ENCODE measurements around the gene SARDH. TPM values are rescaled to one million over a fixed set of nuclear protein-coding genes. Genes with fewer than 3 reads are reported as not detected.

The SARDH gene
- total RNA-seq, 1 experiment from 2014 or later, result 5.6 TPM

- no peaks in the 10 kb centered on the region; a peak in 1 of 4 replicates for H3K36me3 ChIP-seq (ENCODE audit: control insufficient read depth in 1 of 2, insufficient read depth in 2 of 2, low read length in 2 of 2)
- no peaks in the 10 kb centered on the region for H3K9me3 ChIP-seq (ENCODE audit: control insufficient read depth in 1 of 2, insufficient read depth in 1 of 2, low read depth in 1 of 2, low read length in 2 of 2)
- DNase-seq (ENCODE audit: low read depth, low spot score), result no peak
- H3K4me2 ChIP-seq (ENCODE audit: low read length), result no peak overlapping the region
- H3K4me3 ChIP-seq (replicated peaks in 1 of 2; ENCODE audit: low read depth in 1 of 2, low read length in 2 of 2), result no peak overlapping the region
- H2AFZ ChIP-seq (ENCODE audit: low read depth, low read length, poor library complexity, severe bottlenecking), result no peak overlapping the region
- CTCF ChIA-PET, result no interaction called here
- POLR2A ChIA-PET, result no interaction called here
- no peak for ATAC-seq
- H3K27me3 ChIP-seq (ENCODE audit: insufficient read depth, low read length), result no peaks in the 10 kb centered on the region
- H3K4me1 ChIP-seq (ENCODE audit: control insufficient read depth in 1 of 2, insufficient read depth in 2 of 2, low read length in 2 of 2), result peaks cover 0 to 7% of the 10 kb centered on the region in 2 experiments; a peak in 1 of 4 replicates
- no TSS peak for BruUV-seq (replicated peaks)
- no peaks in the 10 kb centered on the region for H3K79me2 ChIP-seq (ENCODE audit: insufficient read depth, low read length)
- intact Hi-C loops (cut with micrococcal nuclease), result no loop called here
- no peak overlapping the region for H3K9ac ChIP-seq (ENCODE audit: low read length)
- no peaks in the 10 kb centered on the region for H3K9me2 ChIP-seq (ENCODE audit: insufficient read depth)
- no peaks in the 10 kb centered on the region for H4K20me1 ChIP-seq (ENCODE audit: insufficient read depth)
- no peak overlapping the region for H3K27ac ChIP-seq (ENCODE audit: low read depth, low read length)
- TF ChIP-seq ZBTB33 (IDR thresholded peaks at IDR 0.05; ENCODE audit: extremely low read depth, insufficient replicate concordance, low read length), result no peak
- RAD21 ChIA-PET (ENCODE audit: low non-redundant PET in 1 of 2, low total read pairs in 2 of 2, uncharacterized antibody in 2 of 2, unreplicated experiment in 2 of 2), result no interaction called here
These were observed 22.6 kb upstream of the SARDH start for GRCh38 chr9:133760713-133761290.

GRCh38 chr9:133759946-133760345 is 21.8 kb upstream of the SARDH start:
- CTCF ChIA-PET, result interaction anchor here (1.0 kb wide), 1 partner anchor 17 kb away, joined by 7 read pairs; no protein-coding TSS in a partner anchor
- Histone ChIP-seq H3K9ac (ENCODE audit: low read length) (no peak overlapping the region), H3K36me3 (ENCODE audit: control insufficient read depth in 1 of 2, insufficient read depth in 2 of 2, low read length in 2 of 2) (no peaks in the 10 kb centered on the region; a peak in 1 of 4 replicates), H3K4me1 (ENCODE audit: control insufficient read depth in 1 of 2, insufficient read depth in 2 of 2, low read length in 2 of 2) (peaks cover 0 to 7% of the 10 kb centered on the region in 2 experiments; a peak in 1 of 4 replicates), H3K79me2 (ENCODE audit: insufficient read depth, low read length) (no peaks in the 10 kb centered on the region), H2AFZ (ENCODE audit: low read depth, low read length, poor library complexity, severe bottlenecking) (no peak overlapping the region), H3K4me3 (replicated peaks in 1 of 2; ENCODE audit: low read depth in 1 of 2, low read length in 2 of 2) (no peak overlapping the region), H4K20me1 (ENCODE audit: insufficient read depth) (no peaks in the 10 kb centered on the region), H3K27ac (ENCODE audit: low read depth, low read length) (no peak overlapping the region), H3K27me3 (ENCODE audit: insufficient read depth, low read length) (no peaks in the 10 kb centered on the region), H3K9me2 (ENCODE audit: insufficient read depth) (no peaks in the 10 kb centered on the region), H3K4me2 (ENCODE audit: low read length) (no peak overlapping the region), H3K9me3 (ENCODE audit: control insufficient read depth in 1 of 2, insufficient read depth in 1 of 2, low read depth in 1 of 2, low read length in 2 of 2) (no peaks in the 10 kb centered on the region)
- POLR2A ChIA-PET, result no interaction called here
- RAD21 ChIA-PET (ENCODE audit: low non-redundant PET in 1 of 2, low total read pairs in 2 of 2, uncharacterized antibody in 2 of 2, unreplicated experiment in 2 of 2), result no interaction called here
- ATAC-seq, result no peak
- TF ChIP-seq POLR2AphosphoS5 (IDR thresholded peaks at IDR 0.05; ENCODE audit: low read depth, low read length) (no peak), MAX (IDR thresholded peaks at IDR 0.05) (no peak), CEBPB (IDR thresholded peaks at IDR 0.05; ENCODE audit: low read depth) (no peak)
- BruUV-seq (replicated peaks), result no TSS peak
- DNase-seq (ENCODE audit: low read depth, low spot score), result no peak
- intact Hi-C loops (cut with micrococcal nuclease), result no loop called here

All from HCT116 (cell line).